Endothelial cell of umbilical vein (primary cell): ENCODE results near the gene GPR42. TPM values are rescaled to one million over a fixed set of nuclear protein-coding genes. Genes with fewer than 3 reads are reported as not detected.

Experiments used
- BruUV-seq: library from RNA; stranded (reverse); fragments of 400-500 nt; replicated peaks from 2 replicates; lab custom pipeline; 2021; lab: Mats Ljungman, UMichigan
- CTCF ChIA-PET: fragments of 300-600, 350-600 bp; sonication (Branson Sonifier 250); formaldehyde crosslinking; loops from one replicate; lab custom pipeline; 2021; ENCODE audit warnings: antibody characterized with exemption, inconsistent platforms; lab: Charles Lee
- POLR2A ChIA-PET: fragments of 300-600, 350-600 bp; sonication (Branson Sonifier 250); formaldehyde crosslinking; loops from one replicate; lab custom pipeline; 2021; ENCODE audit warnings: antibody characterized with exemption, inconsistent platforms; lab: Charles Lee
- DNase-seq: peaks from one replicate; pipeline ENCODE4 v3.0.0-alpha.2; 2011; ENCODE audit warnings: low read depth, low spot score
- FAIRE-seq: peaks from 2 replicates; lab custom pipeline; 2011; peaks lifted over from hg19 to GRCh38; lab: Jason Lieb, UNC
- H2AFZ ChIP-seq: 2 replicates; pipeline ENCODE4 v1.6.0; 2012; ENCODE audit warnings: low read depth, low read length, control low read depth, inconsistent platforms
- H3K27ac ChIP-seq: 2 replicates; pipeline ENCODE4 v1.5.1; 2011; ENCODE audit warnings: low read depth, mild to moderate bottlenecking, control low read depth, low read length, moderate library complexity; ENCODE audit not compliant: insufficient read depth
- H3K27me3 ChIP-seq, 2 experiments: 2 replicates each; pipeline versions ENCODE4 v1.6.0 to v1.6.1; 2011; ENCODE audit warnings: low read length in 2 of 2, mixed read lengths in 1 of 2; ENCODE audit not compliant: control insufficient read depth in 2 of 2, insufficient read depth in 2 of 2
- H3K36me3 ChIP-seq, 2 experiments: 2 replicates in 1 of 2; 3 replicates in 1 of 2; pipeline ENCODE4 v1.5.1; 2011; ENCODE audit warnings: low read length in 2 of 2, mild to moderate bottlenecking in 1 of 2, moderate library complexity in 1 of 2; ENCODE audit not compliant: control insufficient read depth in 2 of 2, insufficient read depth in 2 of 2; ENCODE audit errors: extremely low read depth in 1 of 2
- H3K4me1 ChIP-seq: 3 replicates; pipeline ENCODE4 v1.5.1; 2011; ENCODE audit warnings: mild to moderate bottlenecking, low read length; ENCODE audit not compliant: control insufficient read depth, insufficient read depth; ENCODE audit errors: extremely low read depth
- H3K4me2 ChIP-seq: 2 replicates; pipeline ENCODE4 v1.6.1; 2011; ENCODE audit warnings: low read length, control low read depth, mixed read lengths; ENCODE audit not compliant: insufficient read depth
- H3K4me3 ChIP-seq, 3 experiments: fragments of 200-600 bp in 1 of 3; sonication (generic), shearing (Covaris generic) in 1 of 3; replicated peaks in 1 of 3; 2 replicates each; pipeline ENCODE4 v1.5.1; 2011 to 2016; ENCODE audit warnings: control low read depth in 3 of 3, low read length in 3 of 3, mild to moderate bottlenecking in 2 of 3, inconsistent platforms in 1 of 3, low read depth in 1 of 3, moderate library complexity in 1 of 3; ENCODE audit not compliant: insufficient read depth in 1 of 3
- H3K79me2 ChIP-seq: 2 replicates; pipeline ENCODE4 v1.6.0; 2012; ENCODE audit warnings: low read length, inconsistent platforms; ENCODE audit not compliant: control insufficient read depth, insufficient read depth
- H3K9ac ChIP-seq: replicated peaks from 2 replicates; pipeline ENCODE3; 2011; ENCODE audit warnings: low read length, control low read depth; ENCODE audit not compliant: insufficient read depth; ENCODE audit errors: extremely low read depth
- H3K9me1 ChIP-seq: replicated peaks from 3 replicates; pipeline ENCODE4 v1.6.0; 2011; ENCODE audit warnings: mild to moderate bottlenecking, low read length; ENCODE audit not compliant: control insufficient read depth, insufficient read depth; ENCODE audit errors: extremely low read depth
- H3K9me3 ChIP-seq: replicated peaks from 2 replicates; pipeline ENCODE4 v1.5.1; 2012; ENCODE audit warnings: low read length, inconsistent platforms; ENCODE audit not compliant: control insufficient read depth, insufficient read depth
- H4K20me1 ChIP-seq: replicated peaks from 2 replicates; pipeline ENCODE3; 2011; ENCODE audit warnings: mild to moderate bottlenecking, low read length; ENCODE audit not compliant: control insufficient read depth, insufficient read depth; ENCODE audit errors: extremely low read depth
- EZH2 ChIP-seq: IDR thresholded peaks from 2 replicates; pipeline ENCODE4 v1.6.1; 2012; ENCODE audit warnings: borderline replicate concordance, low read depth, mild to moderate bottlenecking, moderate library complexity, low read length, inconsistent platforms; ENCODE audit not compliant: severe bottlenecking
- FOS ChIP-seq: IDR thresholded peaks from 2 replicates; pipeline ENCODE4 v1.6.1; 2011; ENCODE audit warnings: mild to moderate bottlenecking, low read length, moderate library complexity, borderline replicate concordance; ENCODE audit not compliant: insufficient read depth
- GATA2 ChIP-seq: IDR thresholded peaks from 2 replicates; pipeline ENCODE4 v1.7.0; 2011; ENCODE audit warnings: low read depth, mild to moderate bottlenecking, moderate library complexity, mixed read lengths, low read length; ENCODE audit not compliant: insufficient read length, insufficient read depth
- JUN ChIP-seq: IDR thresholded peaks from 2 replicates; pipeline ENCODE4 v1.6.1; 2011; ENCODE audit warnings: borderline replicate concordance, low read depth; ENCODE audit not compliant: insufficient read length, insufficient read depth
- MYC ChIP-seq: IDR thresholded peaks from one replicate; pipeline ENCODE4 v1.6.1; 2011; ENCODE audit warnings: mild to moderate bottlenecking, low read depth, low read length
- POLR2A ChIP-seq: IDR thresholded peaks from 2 replicates; pipeline ENCODE4 v1.6.1; 2012; ENCODE audit warnings: low read depth, mild to moderate bottlenecking, control low read depth, low read length
- POLR2AphosphoS5 ChIP-seq: IDR thresholded peaks from 2 replicates; pipeline ENCODE4 v1.6.1; 2012; ENCODE audit warnings: low read depth, mild to moderate bottlenecking, control low read depth, low read length, moderate library complexity; ENCODE audit not compliant: insufficient read depth
- dilution Hi-C: fragments of 300-500 bp; cut with MboI; formaldehyde crosslinking; loops from one replicate; pipeline ENCODE4 v1.15.0; 2019; ENCODE audit warnings: low sequenced_read_pairs; ENCODE audit not compliant: extremely low pct_ligation_motif_present
- intact Hi-C: fragments of 100-400 bp; cut with micrococcal nuclease; formaldehyde crosslinking; loops from one replicate; pipeline ENCODE4 v1.10.0; 2022
- polyA plus RNA-seq, 4 experiments: library from polyadenylated mRNA; depleted of rRNA in 3 of 4; stranded (reverse) in 3 of 4; unstranded in 1 of 4; fragments of >200 nt; gene quantifications; 2 replicates each; pipeline versions ENCODE4 v1.2.1 to v1.2.3, GENCODE V29; 2011 to 2012; ENCODE audit warnings: missing spikeins in 1 of 4
- total RNA-seq: library from RNA; stranded (reverse); gene quantifications from 2 replicates; pipeline ENCODE4 v1.2.3, GENCODE V29; 2021
- TF ChIP-seq, protein P1 (sequence below): IDR thresholded peaks from 2 replicates; pipeline ENCODE4 v1.6.1; 2011; ENCODE audit not compliant: insufficient read depth, insufficient read length
- TF ChIP-seq, protein P2 (sequence below), 2 donors: IDR thresholded peaks; 1 replicate in 1 of 2; 2 replicates in 1 of 2; pipeline ENCODE4 v1.5.1; 2011; ENCODE audit warnings: low read length in 2 of 2, mild to moderate bottlenecking in 2 of 2, moderate library complexity in 2 of 2, control low read depth in 1 of 2, inconsistent platforms in 1 of 2, low read depth in 1 of 2; ENCODE audit not compliant: insufficient read depth in 1 of 2; ENCODE audit errors: extremely low read depth in 1 of 2

The GPR42 gene
- total and polyA plus RNA-seq, 2 donors (not counting 3 experiments of a cell fraction or from before 2014, with no cell fraction given), result not detected

- peak; percentile 18 for FAIRE-seq
- intact Hi-C loops, result no loop called here
- POLR2A ChIA-PET, result no interaction called here
These were observed 25.5 kb downstream of the GPR42 start for GRCh38 chr19:35396240-35396885.

More at GRCh38 chr19:35396240-35396885, 25.5 kb downstream of the GPR42 start:
- CTCF ChIA-PET, result no interaction called here
- Histone ChIP-seq H3K4me2 (no peak overlapping the region), H3K9me3 (no peaks in the 10 kb centered on the region), H3K4me3 (no peak overlapping the region), H2AFZ (no peak overlapping the region), H3K27me3 (peaks cover 0 to 2% of the 10 kb centered on the region in 2 experiments), H3K36me3 (no peaks in the 10 kb centered on the region), H3K9me1 (no peaks in the 10 kb centered on the region), H4K20me1 (no peaks in the 10 kb centered on the region), H3K4me1 (no peaks in the 10 kb centered on the region), H3K27ac (no peak overlapping the region), H3K9ac (no peak overlapping the region), H3K79me2 (no peaks in the 10 kb centered on the region)
- no peak for DNase-seq
- dilution Hi-C loops, result no loop called here
- no TSS peak for BruUV-seq
- TF ChIP-seq EZH2, result no peak
- no peak for TF ChIP-seq POLR2A
- TF ChIP-seq, protein P1, sequence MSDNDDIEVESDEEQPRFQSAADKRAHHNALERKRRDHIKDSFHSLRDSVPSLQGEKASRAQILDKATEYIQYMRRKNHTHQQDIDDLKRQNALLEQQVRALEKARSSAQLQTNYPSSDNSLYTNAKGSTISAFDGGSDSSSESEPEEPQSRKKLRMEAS, result no peak
- TF ChIP-seq MYC, result no peak
- no peak for TF ChIP-seq GATA2
- TF ChIP-seq FOS, result no peak
- no peak for TF ChIP-seq JUN
- TF ChIP-seq POLR2AphosphoS5, result no peak
- TF ChIP-seq, protein P2, sequence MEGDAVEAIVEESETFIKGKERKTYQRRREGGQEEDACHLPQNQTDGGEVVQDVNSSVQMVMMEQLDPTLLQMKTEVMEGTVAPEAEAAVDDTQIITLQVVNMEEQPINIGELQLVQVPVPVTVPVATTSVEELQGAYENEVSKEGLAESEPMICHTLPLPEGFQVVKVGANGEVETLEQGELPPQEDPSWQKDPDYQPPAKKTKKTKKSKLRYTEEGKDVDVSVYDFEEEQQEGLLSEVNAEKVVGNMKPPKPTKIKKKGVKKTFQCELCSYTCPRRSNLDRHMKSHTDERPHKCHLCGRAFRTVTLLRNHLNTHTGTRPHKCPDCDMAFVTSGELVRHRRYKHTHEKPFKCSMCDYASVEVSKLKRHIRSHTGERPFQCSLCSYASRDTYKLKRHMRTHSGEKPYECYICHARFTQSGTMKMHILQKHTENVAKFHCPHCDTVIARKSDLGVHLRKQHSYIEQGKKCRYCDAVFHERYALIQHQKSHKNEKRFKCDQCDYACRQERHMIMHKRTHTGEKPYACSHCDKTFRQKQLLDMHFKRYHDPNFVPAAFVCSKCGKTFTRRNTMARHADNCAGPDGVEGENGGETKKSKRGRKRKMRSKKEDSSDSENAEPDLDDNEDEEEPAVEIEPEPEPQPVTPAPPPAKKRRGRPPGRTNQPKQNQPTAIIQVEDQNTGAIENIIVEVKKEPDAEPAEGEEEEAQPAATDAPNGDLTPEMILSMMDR (IDR thresholded peaks at IDR 0.05; ENCODE audit: extremely low read depth in 1 of 2, insufficient read depth in 1 of 2, low read depth in 1 of 2, low read length in 2 of 2), result no peak
